HepG2 (cell line): ENCODE data around the gene EIF6. TPM values are rescaled to one million over a fixed set of nuclear protein-coding genes. Genes with fewer than 3 reads are reported as not detected.

Source experiments
- ARNT2 ChIP-seq: sonication (generic); formaldehyde crosslinking; IDR thresholded peaks from 2 replicates; pipeline ENCODE4 v1.8.0; 2022; ENCODE audit warnings: mild to moderate bottlenecking, low read depth, missing genetic modification reagents, moderate library complexity
- ATAD3A ChIP-seq: sonication (generic); formaldehyde crosslinking; IDR thresholded peaks from 2 replicates; pipeline ENCODE4 v1.4.0; 2020; ENCODE audit warnings: missing genetic modification reagents
- GATAD2A ChIP-seq: IDR thresholded peaks from 2 replicates; pipeline ENCODE4 v1.6.1; 2016
- HNRNPUL1 ChIP-seq: fragments of 200-400 bp; formaldehyde crosslinking; IDR thresholded peaks from 2 replicates; pipeline ENCODE4 v1.6.1; 2017; ENCODE audit warnings: low read depth, mild to moderate bottlenecking, low read length, moderate library complexity
- JUN ChIP-seq: sonication (generic); formaldehyde crosslinking; IDR thresholded peaks from 2 replicates; pipeline ENCODE4 v1.4.0; 2020; ENCODE audit warnings: mild to moderate bottlenecking, missing genetic modification reagents
- KLF11 ChIP-seq: IDR thresholded peaks from 2 replicates; pipeline ENCODE4 v1.6.1; 2016; ENCODE audit warnings: missing compliant biosample characterization
- MAF1 ChIP-seq: sonication (generic); formaldehyde crosslinking; IDR thresholded peaks from 2 replicates; pipeline ENCODE4 v1.5.0; 2020; ENCODE audit warnings: missing genetic modification reagents, borderline replicate concordance
- MLX ChIP-seq: IDR thresholded peaks from 2 replicates; pipeline ENCODE4 v1.6.1; 2016
- MYC ChIP-seq: sonication (generic); formaldehyde crosslinking; IDR thresholded peaks from 2 replicates; pipeline ENCODE4 v1.9.0; 2021; ENCODE audit warnings: missing genetic modification reagents, borderline replicate concordance
- RARA ChIP-seq: IDR thresholded peaks from 2 replicates; pipeline ENCODE4 v1.6.1; 2016; ENCODE audit warnings: missing genetic modification reagents, missing compliant biosample characterization
- RNF219 ChIP-seq: sonication (generic); formaldehyde crosslinking; IDR thresholded peaks from 2 replicates; pipeline ENCODE4 v1.5.0; 2020; ENCODE audit warnings: mild to moderate bottlenecking, missing genetic modification reagents
- RXRB ChIP-seq: IDR thresholded peaks from 2 replicates; pipeline ENCODE4 v1.6.1; 2016; ENCODE audit warnings: borderline replicate concordance, missing genetic modification reagents, missing compliant biosample characterization
- SMARCC2 ChIP-seq: fragments of 450-650 bp; IDR thresholded peaks from 2 replicates; pipeline ENCODE4 v1.6.1; 2017; ENCODE audit warnings: antibody characterized with exemption, mild to moderate bottlenecking
- SRY ChIP-seq: sonication (generic); formaldehyde crosslinking; IDR thresholded peaks from 2 replicates; pipeline ENCODE4 v1.8.0; 2022; ENCODE audit warnings: mild to moderate bottlenecking, missing genetic modification reagents
- TAF15 ChIP-seq: fragments of 200-400 bp; formaldehyde crosslinking; IDR thresholded peaks from one replicate; pipeline ENCODE4 v1.6.1; 2018; ENCODE audit warnings: mild to moderate bottlenecking, low read depth, low read length; ENCODE audit not compliant: poor library complexity, severe bottlenecking
- XBP1 ChIP-seq: sonication (generic); formaldehyde crosslinking; IDR thresholded peaks from 2 replicates; pipeline ENCODE4 v1.5.0; 2020; ENCODE audit warnings: missing genetic modification reagents
- YY1 ChIP-seq: IDR thresholded peaks from 2 replicates; pipeline ENCODE4 v1.6.1; 2011; ENCODE audit warnings: low read length, low read depth, moderate library complexity, mild to moderate bottlenecking; ENCODE audit not compliant: insufficient read depth, insufficient replicate concordance
- ZFP37 ChIP-seq: sonication (generic); formaldehyde crosslinking; IDR thresholded peaks from 2 replicates; pipeline ENCODE4 v1.4.0; 2020; ENCODE audit warnings: missing genetic modification reagents, borderline replicate concordance
- ZNF34 ChIP-seq: sonication (generic); formaldehyde crosslinking; IDR thresholded peaks from 2 replicates; pipeline ENCODE4 v1.4.0; 2020; ENCODE audit warnings: mild to moderate bottlenecking, missing genetic modification reagents, borderline replicate concordance
- ZNF383 ChIP-seq: sonication (generic); formaldehyde crosslinking; IDR thresholded peaks from 2 replicates; pipeline ENCODE4 v1.4.0; 2020; ENCODE audit warnings: missing genetic modification reagents, mild to moderate bottlenecking, borderline replicate concordance
- ZNF44 ChIP-seq: sonication (generic); formaldehyde crosslinking; IDR thresholded peaks from 2 replicates; pipeline ENCODE4 v1.5.1; 2020; ENCODE audit warnings: mild to moderate bottlenecking, missing genetic modification reagents
- ZNF501 ChIP-seq: sonication (generic); formaldehyde crosslinking; IDR thresholded peaks from 2 replicates; pipeline ENCODE4 v1.5.1; 2020; ENCODE audit warnings: mild to moderate bottlenecking, moderate library complexity, missing genetic modification reagents
- ZNF589 ChIP-seq: sonication (generic); formaldehyde crosslinking; conservative IDR thresholded peaks from 2 replicates; pipeline ENCODE4 v1.8.0; 2022; ENCODE audit warnings: mild to moderate bottlenecking, moderate library complexity, missing genetic modification reagents
- ZNF619 ChIP-seq: sonication (generic); formaldehyde crosslinking; IDR thresholded peaks from 2 replicates; pipeline ENCODE4 v1.4.0; 2020; ENCODE audit warnings: mild to moderate bottlenecking, missing genetic modification reagents
- ZNF691 ChIP-seq: sonication (generic); formaldehyde crosslinking; IDR thresholded peaks from 2 replicates; pipeline ENCODE4 v1.4.0; 2020; ENCODE audit warnings: missing genetic modification reagents, low read depth, mild to moderate bottlenecking, borderline replicate concordance
- ZNF7 ChIP-seq: IDR thresholded peaks from 2 replicates; pipeline ENCODE4 v1.6.1; 2016; ENCODE audit warnings: missing biosample characterization, missing genetic modification reagents
- ZSCAN20 ChIP-seq: sonication (generic); formaldehyde crosslinking; IDR thresholded peaks from 2 replicates; pipeline ENCODE4 v1.4.0; 2020; ENCODE audit warnings: missing genetic modification reagents, mild to moderate bottlenecking, borderline replicate concordance
- ZSCAN21 ChIP-seq: sonication (generic); formaldehyde crosslinking; IDR thresholded peaks from 2 replicates; pipeline ENCODE4 v1.8.0; 2022; ENCODE audit warnings: mild to moderate bottlenecking, missing genetic modification reagents, moderate library complexity, borderline replicate concordance
- ZSCAN30 ChIP-seq: sonication (generic); formaldehyde crosslinking; IDR thresholded peaks from 2 replicates; pipeline ENCODE4 v1.5.0; 2020; ENCODE audit warnings: mild to moderate bottlenecking, missing genetic modification reagents
- polyA plus RNA-seq, 8 experiments: library from polyadenylated mRNA; depleted of rRNA in 3 of 8; stranded (reverse) in 7 of 8; unstranded in 1 of 8; fragments of >200 nt; fragmentation: Illumina TruSeq in 4 of 8; extraction: Trizol in 4 of 8; gene quantifications; 2 replicates each; pipeline versions ENCODE4 v1.2.1 to v1.2.3, GENCODE V29; 2011 to 2016; ENCODE audit warnings: low read depth in 4 of 8, missing spikeins in 1 of 8, mixed read lengths in 1 of 8; ENCODE audit not compliant: insufficient read depth in 1 of 8
- total RNA-seq, 5 experiments: library from RNA; depleted of rRNA; stranded (reverse); fragments of >200 nt; fragmentation: Illumina TruSeq; extraction: Trizol; gene quantifications; 2 replicates each; pipeline ENCODE4 v1.2.3, GENCODE V29; 2016; ENCODE audit warnings: low read depth in 1 of 5

The EIF6 gene
- total and polyA plus RNA-seq, 2 of the 13 experiments (the other 11 are each of a cell fraction or from before 2014, with no cell fraction given) = 462 to 466 TPM

- TF ChIP-seq ATAD3A (no peak), ZNF44 (no peak), RARA (peak; percentile 82), XBP1 (CRISPR knock-in tag) (no peak), YY1 (no peak), KLF11 (CRISPR knock-in tag) (no peak), MLX (CRISPR knock-in tag) (peak; percentile 71), ZNF619 (CRISPR knock-in tag) (peak; percentile 83; the same call in 1 of the 2 replicates), ZSCAN20 (CRISPR knock-in tag) (no peak), SMARCC2 (no peak), ZSCAN30 (no peak), ZNF34 (CRISPR knock-in tag) (no peak), ZNF383 (CRISPR knock-in tag) (no peak; the same call in 1 of the 2 replicates), ZNF589 (CRISPR knock-in tag) (no peak), ZNF7 (no peak), JUN (CRISPR knock-in tag) (no peak), ZFP37 (CRISPR knock-in tag) (no peak), SRY (CRISPR knock-in tag) (peak; percentile 39; the same call in 1 of the 2 replicates), MAF1 (CRISPR knock-in tag) (0 out of 2 replicates have a peak, but pooled peaks have one; percentile 7), RNF219 (no peak), ARNT2 (no peak), HNRNPUL1 (no peak), MYC (CRISPR knock-in tag) (peak; percentile 24; the same call in 1 of the 2 replicates), GATAD2A (CRISPR knock-in tag) (peak; percentile 40; the same call in 1 of the 2 replicates), ZNF501 (peak; percentile 71; the same call in 1 of the 2 replicates), ZNF691 (CRISPR knock-in tag) (no peak; the same call in 1 of the 2 replicates), ZSCAN21 (CRISPR knock-in tag) (peak; percentile 74; the same call in 1 of the 2 replicates), RXRB (peak; percentile 87), TAF15 (no peak)
Measured at GRCh38 chr20:35286077-35286898, 1.7 kb upstream of the EIF6 start (continued).
